Islet of Langerhans (tissue), 1 donor: ENCODE measurements around the gene FOXO6.

ENCODE experiments used
- FAIRE-seq: peaks from one replicate; lab custom pipeline; 2011; peaks lifted over from hg19 to GRCh38; lab: Jason Lieb, UNC

Gene FOXO6

GRCh38 chr1:41427122-41427913 lies 66.1 kb downstream of the FOXO6 start:
- FAIRE-seq, result no peak

GRCh38 chr1:41427916-41428737 lies 66.9 kb downstream of the FOXO6 start:
- FAIRE-seq, result no peak

GRCh38 chr1:41428738-41429640 lies 67.8 kb downstream of the FOXO6 start:
- no peak for FAIRE-seq

- no peak for FAIRE-seq
Observed at GRCh38 chr1:41429641-41430035, 68.4 kb downstream of the FOXO6 start.

- FAIRE-seq, result no peak
Observed at GRCh38 chr1:41430069-41430468, 68.8 kb downstream of the FOXO6 start.

- no peak for FAIRE-seq
Observed at GRCh38 chr1:41430582-41430981, 69.3 kb downstream of the FOXO6 start.

GRCh38 chr1:41431490-41432350 lies 70.5 kb downstream of the FOXO6 start:
- no peak for FAIRE-seq
